ENCODE measurements around the gene MRC2. TPM values are rescaled to one million over a fixed set of nuclear protein-coding genes. Genes with fewer than 3 reads are reported as not detected.

Gene MRC2
- total and polyA plus RNA-seq, 2 of the 13 experiments (the other 11 are each of a cell fraction or from before 2014, with no cell fraction given): not detected

GRCh38 chr17:62703776-62704380, 76.4 kb downstream of the MRC2 start (continued):
- no peak for TF ChIP-seq SP2 (CRISPR knock-in tag; IDR thresholded peaks at IDR 0.05)
- peak; percentile 57; the same call in 1 of the 2 replicates for TF ChIP-seq HOXA3 (CRISPR knock-in tag; IDR thresholded peaks at IDR 0.05)
- no peak for TF ChIP-seq MIER3 (CRISPR knock-in tag; IDR thresholded peaks at IDR 0.05; ENCODE audit: borderline replicate concordance)
- TF ChIP-seq PRDM15 (CRISPR knock-in tag; IDR thresholded peaks at IDR 0.05): no peak
- peak; percentile 63 for TF ChIP-seq SPEN (CRISPR knock-in tag; IDR thresholded peaks at IDR 0.05; ENCODE audit: low read depth)
- peak; percentile 66; the same call in 1 of the 2 replicates for TF ChIP-seq ZNF563 (CRISPR knock-in tag; IDR thresholded peaks at IDR 0.05)
- TF ChIP-seq TFDP1 (CRISPR knock-in tag; IDR thresholded peaks at IDR 0.05; ENCODE audit: borderline replicate concordance): peak; percentile 72; the same call in 1 of the 2 replicates
- TF ChIP-seq NKX3-1 (CRISPR knock-in tag; IDR thresholded peaks at IDR 0.05): no peak
- no peak for TF ChIP-seq ZNF879 (CRISPR knock-in tag; IDR thresholded peaks at IDR 0.05)
- TF ChIP-seq STAG1 (CRISPR knock-in tag; IDR thresholded peaks at IDR 0.05): peak; percentile 94
- no peak for TF ChIP-seq ZBTB21 (CRISPR knock-in tag; IDR thresholded peaks at IDR 0.05)
- TF ChIP-seq ZNF878 (CRISPR knock-in tag; IDR thresholded peaks at IDR 0.05): no peak
- TF ChIP-seq ESRRA (CRISPR knock-in tag; IDR thresholded peaks at IDR 0.05; ENCODE audit: low read depth): no peak
- TF ChIP-seq, protein P1, sequence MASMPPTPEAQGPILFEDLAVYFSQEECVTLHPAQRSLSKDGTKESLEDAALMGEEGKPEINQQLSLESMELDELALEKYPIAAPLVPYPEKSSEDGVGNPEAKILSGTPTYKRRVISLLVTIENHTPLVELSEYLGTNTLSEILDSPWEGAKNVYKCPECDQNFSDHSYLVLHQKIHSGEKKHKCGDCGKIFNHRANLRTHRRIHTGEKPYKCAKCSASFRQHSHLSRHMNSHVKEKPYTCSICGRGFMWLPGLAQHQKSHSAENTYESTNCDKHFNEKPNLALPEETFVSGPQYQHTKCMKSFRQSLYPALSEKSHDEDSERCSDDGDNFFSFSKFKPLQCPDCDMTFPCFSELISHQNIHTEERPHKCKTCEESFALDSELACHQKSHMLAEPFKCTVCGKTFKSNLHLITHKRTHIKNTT (CRISPR knock-in tag; IDR thresholded peaks at IDR 0.05): no peak
- TF ChIP-seq ZNF12 (CRISPR knock-in tag; IDR thresholded peaks at IDR 0.05): no peak
- no peak for TF ChIP-seq MLXIP (CRISPR knock-in tag; IDR thresholded peaks at IDR 0.05; ENCODE audit: borderline replicate concordance)
- no peak for TF ChIP-seq TBX3 (IDR thresholded peaks at IDR 0.05; ENCODE audit: borderline replicate concordance)
- TF ChIP-seq ARNTL (CRISPR knock-in tag; IDR thresholded peaks at IDR 0.05): no peak
- no peak for TF ChIP-seq CREB1 (IDR thresholded peaks at IDR 0.05)
- TF ChIP-seq CREB1 (CRISPR knock-in tag; IDR thresholded peaks at IDR 0.05): no peak
- TF ChIP-seq NFE2 (CRISPR knock-in tag; IDR thresholded peaks at IDR 0.05): no peak
- 0 out of 2 replicates have a peak, but pooled peaks have one; percentile 12 for TF ChIP-seq HMG20B (CRISPR knock-in tag; conservative IDR thresholded peaks at IDR 0.05)
- TF ChIP-seq, protein P2, sequence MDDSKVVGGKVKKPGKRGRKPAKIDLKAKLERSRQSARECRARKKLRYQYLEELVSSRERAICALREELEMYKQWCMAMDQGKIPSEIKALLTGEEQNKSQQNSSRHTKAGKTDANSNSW (CRISPR knock-in tag; IDR thresholded peaks at IDR 0.05; ENCODE audit: borderline replicate concordance): no peak

Data from HepG2 (cell line).